ENCODE measurements around the gene MMP2.
A peak's percentile ranks its signal among the peaks of the same experiment; 100 is the strongest.

The MMP2 gene

DNA sequence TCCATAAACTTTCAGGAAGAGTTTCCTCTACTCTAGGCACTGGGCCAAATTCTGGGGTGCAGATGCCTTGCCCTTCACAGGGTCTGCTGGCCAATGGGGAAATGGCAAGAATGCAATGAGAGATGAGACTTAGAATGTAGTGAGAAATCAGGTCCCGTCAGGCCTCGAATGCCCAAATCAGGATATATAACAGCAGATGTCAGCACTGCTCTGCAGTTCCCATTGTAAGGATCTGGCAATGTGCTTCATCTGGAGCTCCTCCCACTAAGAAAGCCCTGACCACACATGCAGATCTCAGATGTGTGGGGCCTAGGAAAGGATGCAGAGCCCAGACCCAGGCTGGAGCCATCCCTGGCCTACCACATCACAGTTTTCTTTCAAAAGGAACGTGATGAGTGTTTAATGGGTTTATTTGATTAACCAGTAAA is 16.0 kb downstream of the MMP2 start:
- no peak for DNase-seq (ENCODE audit: low spot score)

GRCh38 chr16:55495616-55496289 is 16.8 kb downstream of the MMP2 start:
- no peak for DNase-seq (ENCODE audit: low spot score)

- DNase-seq (ENCODE audit: low spot score), result no peak
These were observed 17.6 kb downstream of the MMP2 start for GRCh38 chr16:55496509-55497145.

DNA sequence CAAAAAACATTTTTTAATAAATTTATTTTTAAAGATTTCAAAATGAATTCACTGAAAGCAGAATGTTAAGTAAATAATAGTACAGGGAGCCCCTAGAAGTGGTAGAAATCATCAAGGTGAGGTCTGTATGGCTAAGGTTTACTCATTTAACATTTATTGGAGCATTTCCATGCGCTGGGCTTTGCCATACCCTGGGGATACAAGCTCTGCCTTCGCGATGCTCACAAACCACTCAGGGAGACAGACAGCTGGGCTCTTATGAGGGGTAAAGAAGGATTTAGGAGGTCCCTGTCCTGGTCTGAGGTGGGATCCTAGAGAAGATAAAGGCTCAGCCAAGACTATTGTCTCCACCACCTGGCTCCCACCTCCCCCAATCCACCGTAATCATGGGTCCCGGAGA is 18.6 kb downstream of the MMP2 start:
- no peak for DNase-seq (ENCODE audit: low spot score)

GRCh38 chr16:55498101-55498500 is 19.1 kb downstream of the MMP2 start:
- DNase-seq (ENCODE audit: low spot score), result no peak

DNA sequence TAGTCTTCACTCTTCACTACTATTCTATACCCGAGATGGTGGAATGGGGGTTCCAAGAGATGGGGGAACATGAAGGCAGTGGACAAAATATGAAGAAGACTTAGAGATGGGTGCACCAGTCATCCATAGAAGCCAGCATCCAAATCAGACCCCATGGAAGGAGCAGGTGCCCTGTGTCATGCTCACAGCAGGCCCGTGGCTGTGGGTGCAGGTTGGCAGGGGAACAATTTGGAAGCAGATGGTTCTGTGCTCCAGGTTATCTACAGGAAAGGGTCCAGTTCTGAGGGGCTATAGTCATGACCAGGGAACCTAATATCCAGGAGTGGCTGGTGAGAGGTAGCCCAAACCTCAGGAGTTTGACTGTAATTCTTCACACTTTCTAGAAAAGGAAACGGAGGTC is 20.3 kb downstream of the MMP2 start:
- no peak for DNase-seq (ENCODE audit: low spot score)

DNA sequence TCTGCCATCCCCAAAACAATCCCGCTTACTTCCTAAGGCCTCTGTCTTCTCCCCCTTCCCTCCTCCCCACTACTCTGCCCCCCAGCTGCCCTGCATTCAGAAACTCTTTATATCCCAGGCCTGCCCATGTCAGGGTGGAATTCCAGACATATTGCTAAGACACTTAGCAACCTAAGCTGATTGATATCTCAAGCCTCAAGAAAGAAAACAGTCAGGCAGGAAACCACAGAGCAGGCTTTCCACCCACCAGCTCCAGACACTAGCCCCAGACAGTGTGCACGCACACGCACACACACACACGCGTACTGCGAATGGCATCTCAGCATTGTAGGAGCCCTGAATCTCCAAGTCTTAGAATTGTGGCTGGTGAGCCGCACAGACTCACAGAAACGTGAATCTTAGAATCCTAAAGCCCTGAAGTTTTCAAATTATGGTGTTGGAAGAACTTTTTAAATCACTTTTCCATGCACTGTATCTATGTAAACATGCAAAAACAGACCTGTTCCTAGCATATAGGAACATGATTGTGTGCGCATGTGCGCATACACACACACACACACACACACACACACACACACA is 21.0 kb downstream of the MMP2 start:
- DNase-seq (ENCODE audit: low spot score), result no peak

GRCh38 chr16:55500530-55501011 is 21.6 kb downstream of the MMP2 start:
- no peak for DNase-seq (ENCODE audit: low spot score)

GRCh38 chr16:55501549-55502322 is 22.7 kb downstream of the MMP2 start:
- no peak for DNase-seq (ENCODE audit: low spot score)

- no peak for DNase-seq (ENCODE audit: low spot score)
These were observed 23.9 kb downstream of the MMP2 start for GRCh38 chr16:55502801-55503366.

- no peak for DNase-seq (ENCODE audit: low spot score)
These were observed 24.9 kb downstream of the MMP2 start for GRCh38 chr16:55503726-55504550.

- no peak for DNase-seq (ENCODE audit: low spot score)
These were observed 26.5 kb downstream of the MMP2 start for GRCh38 chr16:55505333-55506015.

- no peak for DNase-seq (ENCODE audit: low spot score)
These were observed 27.1 kb downstream of the MMP2 start for GRCh38 chr16:55506083-55506482.

GRCh38 chr16:55506708-55507107 is 27.7 kb downstream of the MMP2 start:
- DNase-seq (ENCODE audit: low spot score), result no peak

- DNase-seq (ENCODE audit: low spot score), result no peak
These were observed 29.4 kb downstream of the MMP2 start for GRCh38 chr16:55508271-55508921.

DNA sequence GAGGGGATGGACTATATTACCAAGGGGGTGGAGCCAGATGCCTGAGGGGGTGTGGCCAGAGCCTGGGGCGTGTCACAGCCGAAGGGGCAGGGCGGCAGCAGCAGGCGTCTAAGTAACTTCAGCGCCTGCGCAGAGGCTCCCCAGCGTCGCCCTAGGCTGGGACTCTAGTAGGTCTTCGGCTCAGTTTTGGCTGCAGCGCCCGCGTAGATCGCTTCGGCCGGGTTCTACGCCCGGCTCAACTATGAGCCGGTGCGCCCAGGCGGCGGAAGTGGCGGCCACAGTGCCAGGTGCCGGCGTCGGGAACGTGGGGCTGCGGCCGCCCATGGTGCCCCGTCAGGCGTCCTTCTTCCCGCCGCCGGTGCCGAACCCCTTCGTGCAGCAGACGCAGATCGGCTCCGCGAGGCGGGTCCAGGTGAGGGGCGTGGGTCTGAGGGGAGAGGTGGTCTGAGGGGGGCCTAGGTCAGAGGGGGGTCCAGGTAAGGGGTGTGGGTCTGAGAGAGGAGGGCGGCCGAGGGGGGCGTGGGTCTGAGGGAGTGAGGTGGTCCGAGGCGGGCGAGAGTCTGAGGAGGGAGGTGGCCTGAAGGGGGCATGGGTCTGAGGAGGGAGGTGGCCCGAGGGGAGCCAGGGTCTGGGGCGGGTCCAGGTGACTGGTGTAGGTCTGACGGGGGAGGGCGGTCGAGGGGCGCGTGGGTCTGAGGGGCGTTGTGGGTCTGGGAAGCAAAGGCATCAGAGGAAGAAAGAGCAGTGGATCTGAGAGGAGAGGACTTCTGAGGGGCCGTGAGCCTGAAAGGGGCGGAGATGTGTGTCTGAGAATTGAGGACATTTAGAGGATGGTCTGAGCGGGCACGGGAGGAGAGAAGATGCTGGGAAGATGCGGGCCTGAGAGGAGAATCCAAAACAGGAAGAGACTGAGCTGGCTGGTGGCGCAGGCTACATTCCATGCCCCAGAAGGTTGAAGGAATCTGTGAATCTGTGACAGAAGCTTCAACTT is 30.2 kb downstream of the MMP2 start, which contains the start of gene LPCAT2:
LPCAT2 (plus strand) TSS at position 132 of the 991 bp plus-strand sequence; CDS start at position 242, 110 bp downstream.
- peak; percentile 23 for DNase-seq (ENCODE audit: low spot score)

DNA sequence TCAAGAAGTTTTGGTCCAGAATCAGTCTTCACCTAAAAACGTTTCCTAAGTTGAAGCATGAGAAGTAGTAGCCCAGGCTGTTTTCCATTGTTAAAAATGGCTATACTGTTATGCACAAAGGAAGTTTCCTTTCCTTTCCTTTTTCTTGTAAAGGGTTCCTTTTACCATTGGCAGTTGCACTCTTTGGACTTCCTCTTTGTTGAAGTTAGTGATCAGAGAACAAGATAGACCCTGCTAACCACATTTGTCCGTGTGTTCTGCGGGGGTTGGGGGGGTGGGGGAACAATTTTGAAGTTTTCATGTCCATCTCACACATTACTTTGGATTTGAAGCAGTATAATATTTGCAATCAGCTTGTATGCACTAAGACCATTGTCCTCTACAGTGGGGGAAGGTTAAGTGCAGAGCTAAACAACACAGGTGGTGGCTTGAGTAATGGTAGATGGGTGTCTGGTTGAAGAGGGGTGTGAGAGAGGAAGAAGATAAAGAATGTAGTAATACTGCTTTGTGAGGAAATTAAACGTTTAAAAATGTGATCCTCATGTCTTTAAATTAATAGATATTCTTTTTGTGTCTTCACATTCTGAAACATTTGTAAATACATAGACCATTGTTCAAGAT is 31.3 kb downstream of the MMP2 start:
- no peak for DNase-seq (ENCODE audit: low spot score)

GRCh38 chr16:55512941-55513340 is 33.9 kb downstream of the MMP2 start:
- no peak for DNase-seq (ENCODE audit: low spot score)

All from hematopoietic multipotent progenitor cell treated with erythropoietin and hydrocortisone succinate and interleukin-3 and kit ligand, for 17 days (in vitro differentiated cells).